ENCODE results near the gene DDX1. TPM values are rescaled to one million over a fixed set of nuclear protein-coding genes. Genes with fewer than 3 reads are reported as not detected.

DDX1 gene
- total RNA-seq, 1 donor from 2014 or later = 81.3 TPM

DNA sequence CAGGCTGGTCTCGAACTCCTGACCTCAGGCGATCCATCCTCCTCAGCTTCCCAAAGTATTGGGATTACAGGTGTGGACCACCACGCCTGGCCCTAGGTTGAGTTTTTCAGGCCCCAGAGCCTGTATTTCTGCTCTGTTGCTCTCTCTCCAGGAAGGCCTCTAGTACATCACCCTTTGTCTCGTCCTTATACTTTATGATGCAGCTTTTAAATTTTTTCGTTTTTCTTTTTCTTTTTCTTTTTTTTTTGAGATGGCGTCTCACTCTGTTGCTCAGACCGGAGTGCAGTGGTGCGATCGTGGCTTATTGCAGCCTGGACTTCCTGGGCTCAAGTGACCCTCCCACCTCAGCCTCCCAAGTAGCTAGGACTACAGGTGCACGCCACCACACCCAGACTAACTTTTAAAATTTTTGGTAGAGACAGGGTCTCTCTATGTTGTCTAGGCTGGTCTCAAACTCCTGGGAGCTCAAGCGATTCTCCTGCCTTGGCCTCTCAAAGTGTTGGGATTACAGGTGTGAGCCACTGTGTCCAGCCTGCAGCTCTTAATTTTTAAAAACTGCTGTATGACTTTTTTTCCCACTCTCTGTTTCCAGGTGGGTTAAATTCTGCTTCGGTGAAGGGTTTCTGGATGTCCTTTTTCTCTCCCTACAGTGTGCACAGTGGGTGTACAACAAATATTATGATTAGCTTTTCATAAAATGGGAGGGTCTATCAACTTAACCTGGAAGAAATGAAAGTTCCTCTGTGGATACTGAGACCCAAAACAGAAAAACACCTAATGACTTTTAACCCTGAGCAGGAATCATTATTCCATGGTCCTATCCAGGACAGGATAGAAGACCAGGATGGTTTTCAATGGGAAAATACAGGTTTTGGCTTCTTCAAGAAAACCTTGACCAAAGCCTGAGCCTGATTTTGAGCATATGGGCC is 47.9 kb downstream of the DDX1 start:
- FAIRE-seq (no peak), DNase-seq (ENCODE audit: low read depth) (no peak)
- TF ChIP-seq, protein P1, sequence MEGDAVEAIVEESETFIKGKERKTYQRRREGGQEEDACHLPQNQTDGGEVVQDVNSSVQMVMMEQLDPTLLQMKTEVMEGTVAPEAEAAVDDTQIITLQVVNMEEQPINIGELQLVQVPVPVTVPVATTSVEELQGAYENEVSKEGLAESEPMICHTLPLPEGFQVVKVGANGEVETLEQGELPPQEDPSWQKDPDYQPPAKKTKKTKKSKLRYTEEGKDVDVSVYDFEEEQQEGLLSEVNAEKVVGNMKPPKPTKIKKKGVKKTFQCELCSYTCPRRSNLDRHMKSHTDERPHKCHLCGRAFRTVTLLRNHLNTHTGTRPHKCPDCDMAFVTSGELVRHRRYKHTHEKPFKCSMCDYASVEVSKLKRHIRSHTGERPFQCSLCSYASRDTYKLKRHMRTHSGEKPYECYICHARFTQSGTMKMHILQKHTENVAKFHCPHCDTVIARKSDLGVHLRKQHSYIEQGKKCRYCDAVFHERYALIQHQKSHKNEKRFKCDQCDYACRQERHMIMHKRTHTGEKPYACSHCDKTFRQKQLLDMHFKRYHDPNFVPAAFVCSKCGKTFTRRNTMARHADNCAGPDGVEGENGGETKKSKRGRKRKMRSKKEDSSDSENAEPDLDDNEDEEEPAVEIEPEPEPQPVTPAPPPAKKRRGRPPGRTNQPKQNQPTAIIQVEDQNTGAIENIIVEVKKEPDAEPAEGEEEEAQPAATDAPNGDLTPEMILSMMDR (IDR thresholded peaks at IDR 0.05; ENCODE audit: insufficient read depth, low read length, severe bottlenecking) = no peak
- Histone ChIP-seq H3K27me3 (ENCODE audit: control insufficient read depth, insufficient read depth, low read length) (no peaks in the 10 kb centered on the region), H3K4me3 (ENCODE audit: low read depth, low read length) (no peak overlapping the region), H3K36me3 (ENCODE audit: control insufficient read depth, insufficient read depth, low read length) (no peaks in the 10 kb centered on the region)

DNA sequence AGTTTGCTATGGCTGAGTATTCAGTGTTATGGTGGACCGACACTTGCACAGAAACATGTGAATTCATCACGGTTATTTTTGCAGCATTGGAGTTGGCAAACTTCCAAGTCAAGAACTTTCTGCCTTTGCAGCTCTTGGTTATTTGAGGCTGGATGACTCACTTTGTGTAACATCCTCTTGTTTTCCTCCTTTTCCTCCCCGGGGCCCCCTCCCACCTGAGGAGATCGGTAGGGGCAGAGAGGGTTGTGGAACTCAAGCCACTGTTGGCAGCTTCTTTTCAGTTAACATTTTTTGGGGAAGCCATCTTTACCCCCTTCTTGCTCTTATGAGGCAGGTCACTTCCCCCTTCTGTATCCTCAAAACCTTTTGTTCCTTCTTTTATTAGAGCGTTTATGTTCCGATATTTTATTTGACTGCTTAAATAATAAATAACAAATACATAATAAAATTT is 48.6 kb downstream of the DDX1 start:
- no peak for FAIRE-seq
- peak; percentile 83 for DNase-seq (ENCODE audit: low read depth)
- Histone ChIP-seq H3K4me3 (ENCODE audit: low read depth, low read length) (no peak overlapping the region), H3K27me3 (ENCODE audit: control insufficient read depth, insufficient read depth, low read length) (peaks cover under 1% of the 10 kb centered on the region), H3K36me3 (ENCODE audit: control insufficient read depth, insufficient read depth, low read length) (no peaks in the 10 kb centered on the region)
- TF ChIP-seq, protein P1 (IDR thresholded peaks at IDR 0.05; ENCODE audit: insufficient read depth, low read length, severe bottlenecking) = no peak

DNA sequence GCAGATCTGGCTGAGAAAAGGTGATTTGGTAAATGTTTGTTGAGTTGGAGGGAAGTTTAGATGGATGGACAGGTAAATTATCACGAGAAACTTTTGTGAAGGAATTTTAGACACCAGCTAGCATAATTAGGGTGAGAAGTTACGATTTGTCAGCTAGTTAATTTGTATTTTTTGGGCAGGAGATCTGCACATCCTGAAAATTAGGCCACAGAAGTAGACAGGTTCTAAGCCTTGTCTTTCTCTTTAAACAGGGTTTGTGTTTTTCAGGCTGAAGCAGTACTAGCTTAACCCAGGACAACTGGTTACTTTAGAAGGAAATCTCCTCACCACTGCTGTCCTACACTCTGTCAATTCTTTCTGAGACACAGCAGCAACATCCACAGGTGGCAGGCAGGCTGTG is 49.1 kb downstream of the DDX1 start:
- DNase-seq (ENCODE audit: low read depth) = no peak
- Histone ChIP-seq H3K36me3 (ENCODE audit: control insufficient read depth, insufficient read depth, low read length) (no peaks in the 10 kb centered on the region), H3K4me3 (ENCODE audit: low read depth, low read length) (no peak overlapping the region), H3K27me3 (ENCODE audit: control insufficient read depth, insufficient read depth, low read length) (peaks cover 2% of the 10 kb centered on the region)
- FAIRE-seq = no peak
- TF ChIP-seq, protein P1 (IDR thresholded peaks at IDR 0.05; ENCODE audit: insufficient read depth, low read length, severe bottlenecking) = no peak

DNA sequence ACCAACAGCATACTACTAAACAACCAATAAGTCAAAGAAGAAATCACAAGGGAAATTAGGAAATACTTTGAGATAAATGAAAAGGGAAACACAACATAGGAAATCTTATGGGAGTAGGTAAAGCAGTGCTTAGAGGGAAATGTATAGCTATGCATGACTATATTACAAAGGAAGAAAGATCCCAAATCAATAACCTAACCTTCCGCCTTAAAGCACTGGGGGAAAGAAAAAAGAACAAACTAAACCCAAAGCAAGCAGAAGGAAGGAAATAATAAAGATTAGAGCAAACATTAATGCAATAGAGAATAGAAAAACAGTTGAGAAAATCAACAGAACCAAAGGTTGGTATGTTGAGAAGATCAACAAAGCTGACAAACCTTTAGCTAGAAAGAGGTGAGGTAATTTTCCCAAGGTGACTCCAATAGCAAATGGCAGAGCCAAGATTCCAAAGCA is 49.9 kb downstream of the DDX1 start:
- TF ChIP-seq, protein P1 (IDR thresholded peaks at IDR 0.05; ENCODE audit: insufficient read depth, low read length, severe bottlenecking) = no peak
- peaks cover 2% of the 10 kb centered on the region for H3K27me3 ChIP-seq (ENCODE audit: control insufficient read depth, insufficient read depth, low read length)
- H3K36me3 ChIP-seq (ENCODE audit: control insufficient read depth, insufficient read depth, low read length) = no peaks in the 10 kb centered on the region
- no peak overlapping the region for H3K4me3 ChIP-seq (ENCODE audit: low read depth, low read length)
- no peak for DNase-seq (ENCODE audit: low read depth)
- no peak for FAIRE-seq

- DNase-seq (ENCODE audit: low read depth) = no peak
- Histone ChIP-seq H3K4me3 (ENCODE audit: low read depth, low read length) (no peak overlapping the region), H3K36me3 (ENCODE audit: control insufficient read depth, insufficient read depth, low read length) (no peaks in the 10 kb centered on the region), H3K27me3 (ENCODE audit: control insufficient read depth, insufficient read depth, low read length) (peaks cover 2% of the 10 kb centered on the region)
- TF ChIP-seq, protein P1 (IDR thresholded peaks at IDR 0.05; ENCODE audit: insufficient read depth, low read length, severe bottlenecking) = no peak
- no peak for FAIRE-seq
Observed at GRCh38 chr2:15642011-15642814, 50.5 kb downstream of the DDX1 start.
